Measurements from ENCODE around the gene TRIM37. TPM values are rescaled to one million over a fixed set of nuclear protein-coding genes. Genes with fewer than 3 reads are reported as not detected.

TRIM37 gene
- total RNA-seq, 1 experiment from 2014 or later: 37.7 TPM

- intact Hi-C loops (cut with micrococcal nuclease; ENCODE audit: unreplicated experiment): no loop called here
- TF ChIP-seq, protein P1, sequence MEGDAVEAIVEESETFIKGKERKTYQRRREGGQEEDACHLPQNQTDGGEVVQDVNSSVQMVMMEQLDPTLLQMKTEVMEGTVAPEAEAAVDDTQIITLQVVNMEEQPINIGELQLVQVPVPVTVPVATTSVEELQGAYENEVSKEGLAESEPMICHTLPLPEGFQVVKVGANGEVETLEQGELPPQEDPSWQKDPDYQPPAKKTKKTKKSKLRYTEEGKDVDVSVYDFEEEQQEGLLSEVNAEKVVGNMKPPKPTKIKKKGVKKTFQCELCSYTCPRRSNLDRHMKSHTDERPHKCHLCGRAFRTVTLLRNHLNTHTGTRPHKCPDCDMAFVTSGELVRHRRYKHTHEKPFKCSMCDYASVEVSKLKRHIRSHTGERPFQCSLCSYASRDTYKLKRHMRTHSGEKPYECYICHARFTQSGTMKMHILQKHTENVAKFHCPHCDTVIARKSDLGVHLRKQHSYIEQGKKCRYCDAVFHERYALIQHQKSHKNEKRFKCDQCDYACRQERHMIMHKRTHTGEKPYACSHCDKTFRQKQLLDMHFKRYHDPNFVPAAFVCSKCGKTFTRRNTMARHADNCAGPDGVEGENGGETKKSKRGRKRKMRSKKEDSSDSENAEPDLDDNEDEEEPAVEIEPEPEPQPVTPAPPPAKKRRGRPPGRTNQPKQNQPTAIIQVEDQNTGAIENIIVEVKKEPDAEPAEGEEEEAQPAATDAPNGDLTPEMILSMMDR (IDR thresholded peaks at IDR 0.05; ENCODE audit: insufficient read depth in 1 of 2, low read depth in 1 of 2, low read length in 1 of 2, severe bottlenecking in 1 of 2, unreplicated experiment in 1 of 2): no peak
- no peak for DNase-seq
- no peaks in the 10 kb centered on the region for H3K4me1 ChIP-seq
- no peak overlapping the region for H3K27ac Mint-ChIP-seq (ENCODE audit: unreplicated experiment)
- ChIA-PET CTCF (no interaction called here), POLR2A (no interaction called here)
- H3K9me3 ChIP-seq: no peaks in the 10 kb centered on the region
- H3K4me3 ChIP-seq (ENCODE audit: low read depth, low read length): no peak overlapping the region
- H3K27me3 Mint-ChIP-seq (ENCODE audit: insufficient read depth, unreplicated experiment): no peaks in the 10 kb centered on the region
- no peaks in the 10 kb centered on the region for H3K27me3 ChIP-seq (replicated peaks; ENCODE audit: control insufficient read depth, insufficient read depth, low read length)
- H3K36me3 ChIP-seq (ENCODE audit: control insufficient read depth, insufficient read depth, low read length): no peaks in the 10 kb centered on the region
- no peaks in the 10 kb centered on the region for H3K4me1 Mint-ChIP-seq (ENCODE audit: low read depth, unreplicated experiment)
- no TSS peak for BruUV-seq (replicated peaks)
- no peaks in the 10 kb centered on the region for H3K9me3 Mint-ChIP-seq (ENCODE audit: unreplicated experiment)
- H3K4me3 Mint-ChIP-seq (ENCODE audit: unreplicated experiment): no peak overlapping the region
- H3K36me3 Mint-ChIP-seq (ENCODE audit: insufficient read depth, unreplicated experiment): peaks cover 46% of the 10 kb centered on the region
Measured at GRCh38 chr17:59129814-59130213, 23.1 kb upstream of the TRIM37 start.

GRCh38 chr17:59126809-59127417, 20.2 kb upstream of the TRIM37 start:
- intact Hi-C loops (cut with micrococcal nuclease; ENCODE audit: unreplicated experiment): no loop called here
- Mint-ChIP-seq H3K4me3 (ENCODE audit: unreplicated experiment) (no peak overlapping the region), H3K27ac (ENCODE audit: unreplicated experiment) (no peak overlapping the region), H3K4me1 (ENCODE audit: low read depth, unreplicated experiment) (no peaks in the 10 kb centered on the region), H3K27me3 (ENCODE audit: insufficient read depth, unreplicated experiment) (no peaks in the 10 kb centered on the region), H3K9me3 (ENCODE audit: unreplicated experiment) (no peaks in the 10 kb centered on the region), H3K36me3 (ENCODE audit: insufficient read depth, unreplicated experiment) (peaks cover 55% of the 10 kb centered on the region)
- H3K4me3 ChIP-seq (ENCODE audit: low read depth, low read length): no peak overlapping the region
- no peak for DNase-seq
- no peaks in the 10 kb centered on the region for H3K4me1 ChIP-seq
- BruUV-seq (replicated peaks): no TSS peak
- TF ChIP-seq, protein P1 (IDR thresholded peaks at IDR 0.05; ENCODE audit: insufficient read depth in 1 of 2, low read depth in 1 of 2, low read length in 1 of 2, severe bottlenecking in 1 of 2, unreplicated experiment in 1 of 2): no peak
- ChIA-PET POLR2A (no interaction called here), CTCF (no interaction called here)
- no peaks in the 10 kb centered on the region for H3K36me3 ChIP-seq (ENCODE audit: control insufficient read depth, insufficient read depth, low read length)
- H3K9me3 ChIP-seq: no peaks in the 10 kb centered on the region
- no peaks in the 10 kb centered on the region for H3K27me3 ChIP-seq (replicated peaks; ENCODE audit: control insufficient read depth, insufficient read depth, low read length)

GRCh38 chr17:59124665-59125064, 18.0 kb upstream of the TRIM37 start:
- ChIA-PET CTCF (no interaction called here), POLR2A (no interaction called here)
- Mint-ChIP-seq H3K36me3 (ENCODE audit: insufficient read depth, unreplicated experiment) (peaks cover 76% of the 10 kb centered on the region), H3K9me3 (ENCODE audit: unreplicated experiment) (no peaks in the 10 kb centered on the region), H3K4me1 (ENCODE audit: low read depth, unreplicated experiment) (no peaks in the 10 kb centered on the region), H3K27ac (ENCODE audit: unreplicated experiment) (no peak overlapping the region), H3K4me3 (ENCODE audit: unreplicated experiment) (no peak overlapping the region), H3K27me3 (ENCODE audit: insufficient read depth, unreplicated experiment) (no peaks in the 10 kb centered on the region)
- no peaks in the 10 kb centered on the region for H3K9me3 ChIP-seq
- H3K4me3 ChIP-seq (ENCODE audit: low read depth, low read length): no peak overlapping the region
- TF ChIP-seq, protein P1 (IDR thresholded peaks at IDR 0.05; ENCODE audit: insufficient read depth in 1 of 2, low read depth in 1 of 2, low read length in 1 of 2, severe bottlenecking in 1 of 2, unreplicated experiment in 1 of 2): no peak
- no peaks in the 10 kb centered on the region for H3K27me3 ChIP-seq (replicated peaks; ENCODE audit: control insufficient read depth, insufficient read depth, low read length)
- H3K4me1 ChIP-seq: no peaks in the 10 kb centered on the region
- DNase-seq: no peak
- no peaks in the 10 kb centered on the region for H3K36me3 ChIP-seq (ENCODE audit: control insufficient read depth, insufficient read depth, low read length)
- intact Hi-C loops (cut with micrococcal nuclease; ENCODE audit: unreplicated experiment): no loop called here
- BruUV-seq (replicated peaks): no TSS peak

Measured in Caco-2 (cell line).